ENCODE data around the gene ZMIZ2. TPM values are rescaled to one million over a fixed set of nuclear protein-coding genes. Genes with fewer than 3 reads are reported as not detected.

Gene ZMIZ2
- total and polyA plus RNA-seq, 9 of the 15 experiments (the other 6 are each of a cell fraction or from before 2014, with no cell fraction given) = 0.13 to 40.3 (median 4.9) TPM

DNA sequence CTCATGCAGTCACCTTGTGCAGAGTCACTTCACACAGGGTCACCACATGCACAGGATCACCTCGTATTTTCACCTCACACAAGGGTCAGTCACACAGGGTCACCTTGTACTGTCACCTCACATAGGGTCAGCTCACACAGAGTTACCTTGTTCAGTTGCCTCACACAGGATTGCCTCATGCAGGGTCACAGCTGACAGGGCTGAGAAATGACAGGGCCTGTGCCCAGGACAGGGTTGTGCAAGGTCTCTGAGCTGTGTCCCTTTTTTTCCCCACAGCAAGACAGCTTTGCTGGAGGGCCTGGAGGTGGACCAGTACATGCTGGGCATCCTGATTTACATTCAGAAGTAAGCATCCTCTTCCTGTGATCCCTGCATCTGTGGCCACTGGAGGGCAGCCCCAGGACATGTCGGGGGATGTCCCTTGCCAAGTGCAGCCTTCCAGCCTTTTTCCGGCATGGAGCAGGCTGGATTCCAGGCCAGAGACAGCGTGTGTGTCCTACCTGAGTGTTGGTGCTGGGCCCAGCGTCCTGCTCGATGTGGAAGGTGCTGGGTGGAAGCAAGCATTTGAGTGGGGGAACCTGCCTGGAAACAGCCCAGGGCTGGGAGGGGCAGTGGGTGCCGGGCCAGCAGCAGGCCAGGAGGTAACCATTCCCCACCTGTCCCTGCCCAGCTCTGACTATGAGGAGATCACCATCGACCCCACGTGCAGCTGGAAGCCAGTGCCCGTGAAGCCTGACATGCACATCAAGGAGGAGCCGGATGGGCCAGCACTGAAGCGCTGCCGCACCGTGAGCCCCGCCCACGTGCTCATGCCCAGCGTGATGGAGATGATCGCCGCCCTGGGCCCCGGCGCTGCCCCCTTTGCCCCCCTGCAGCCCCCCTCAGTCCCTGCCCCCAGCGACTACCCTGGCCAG, 16.3 kb downstream of the ZMIZ2 start:
- Histone ChIP-seq H3K27ac (ENCODE audit: extremely low read depth, low read depth, low read length) (no peak overlapping the region), H3K9me1 (ENCODE audit: control insufficient read depth, insufficient read depth, low read length) (peaks cover 5% of the 10 kb centered on the region), H3K9me3 (replicated peaks; ENCODE audit: control insufficient read depth, insufficient read depth, low read depth, low read length) (no peaks in the 10 kb centered on the region), H3K4me3 (no peak overlapping the region), H3K36me3 (ENCODE audit: control insufficient read depth, insufficient read depth, low read length) (peaks cover 74% of the 10 kb centered on the region; the same call in 2 of the 3 replicates), H3K79me2 (ENCODE audit: control insufficient read depth, insufficient read depth, low read length) (peaks cover 10% of the 10 kb centered on the region; the same call in 2 of the 3 replicates), H2AFZ (ENCODE audit: low read depth, low read length) (no peak overlapping the region), H4K20me1 (replicated peaks; ENCODE audit: control insufficient read depth, insufficient read depth, low read length) (no peaks in the 10 kb centered on the region), H3K27me3 (ENCODE audit: control insufficient read depth in 2 of 2, insufficient read depth in 2 of 2, low read length in 2 of 2) (no peaks in the 10 kb centered on the region), H3K4me2 (ENCODE audit: insufficient read depth, low read length) (no peak overlapping the region), H3K4me1 (replicated peaks in 1 of 2; ENCODE audit: control insufficient read depth in 2 of 2, insufficient read depth in 2 of 2, low read length in 2 of 2) (peaks cover 30 to 63% of the 10 kb centered on the region in 2 experiments), H3K9ac (ENCODE audit: insufficient read depth in 1 of 2, low read depth in 2 of 2, low read length in 2 of 2) (no peak overlapping the region)
- ChIA-PET CTCF (ENCODE audit: low intra/inter-chr PET ratio) (no interaction called here), POLR2A (interaction anchor here (0.6 to 0.8 kb wide), 2 partner anchors 22 to 29 kb away, joined by 3 to 4 read pairs; no protein-coding TSS in a partner anchor)
- in situ Hi-C loops (cut with MboI) (no loop called here), intact Hi-C loops (cut with micrococcal nuclease) (loop anchor here (5.0 kb wide), 2 partner anchors 158 to 178 kb away; partner anchors contain the start of gene OGDH)
- DNase-seq (ENCODE audit: extremely low read depth in 1 of 4, low spot score in 3 of 4) (no peak), ATAC-seq (no peak), FAIRE-seq (no peak)
- WGBS (ENCODE audit: insufficient coverage, low coverage, missing lambda C conversion rate) = 87% methylated on average over 11 of the region's 22 CpGs
- BruUV-seq (replicated peaks) = no TSS peak
- no peak for TF ChIP-seq EWSR1 (IDR thresholded peaks at IDR 0.05; ENCODE audit: borderline replicate concordance, low read depth, partially characterized antibody)
- TF ChIP-seq EHMT2 (IDR thresholded peaks at IDR 0.05) = no peak
- no peak for TF ChIP-seq MNT (conservative IDR thresholded peaks at IDR 0.05)
- no peak for TF ChIP-seq ZNF668 (CRISPR knock-in tag; IDR thresholded peaks at IDR 0.05)
- TF ChIP-seq ZNF431 (CRISPR knock-in tag; IDR thresholded peaks at IDR 0.05) = no peak
- TF ChIP-seq MCM7 (IDR thresholded peaks at IDR 0.05) = no peak
- no peak for TF ChIP-seq THRB (CRISPR knock-in tag; conservative IDR thresholded peaks at IDR 0.05)
- TF ChIP-seq POLR2AphosphoS2 (IDR thresholded peaks at IDR 0.05; ENCODE audit: low read length) = no peak
- no peak for TF ChIP-seq ZNF699 (CRISPR knock-in tag; IDR thresholded peaks at IDR 0.05; ENCODE audit: insufficient replicate concordance)
- TF ChIP-seq NCOA6 (IDR thresholded peaks at IDR 0.05) = no peak
- no peak for TF ChIP-seq HDAC1 (IDR thresholded peaks at IDR 0.05)
- TF ChIP-seq, protein P1, sequence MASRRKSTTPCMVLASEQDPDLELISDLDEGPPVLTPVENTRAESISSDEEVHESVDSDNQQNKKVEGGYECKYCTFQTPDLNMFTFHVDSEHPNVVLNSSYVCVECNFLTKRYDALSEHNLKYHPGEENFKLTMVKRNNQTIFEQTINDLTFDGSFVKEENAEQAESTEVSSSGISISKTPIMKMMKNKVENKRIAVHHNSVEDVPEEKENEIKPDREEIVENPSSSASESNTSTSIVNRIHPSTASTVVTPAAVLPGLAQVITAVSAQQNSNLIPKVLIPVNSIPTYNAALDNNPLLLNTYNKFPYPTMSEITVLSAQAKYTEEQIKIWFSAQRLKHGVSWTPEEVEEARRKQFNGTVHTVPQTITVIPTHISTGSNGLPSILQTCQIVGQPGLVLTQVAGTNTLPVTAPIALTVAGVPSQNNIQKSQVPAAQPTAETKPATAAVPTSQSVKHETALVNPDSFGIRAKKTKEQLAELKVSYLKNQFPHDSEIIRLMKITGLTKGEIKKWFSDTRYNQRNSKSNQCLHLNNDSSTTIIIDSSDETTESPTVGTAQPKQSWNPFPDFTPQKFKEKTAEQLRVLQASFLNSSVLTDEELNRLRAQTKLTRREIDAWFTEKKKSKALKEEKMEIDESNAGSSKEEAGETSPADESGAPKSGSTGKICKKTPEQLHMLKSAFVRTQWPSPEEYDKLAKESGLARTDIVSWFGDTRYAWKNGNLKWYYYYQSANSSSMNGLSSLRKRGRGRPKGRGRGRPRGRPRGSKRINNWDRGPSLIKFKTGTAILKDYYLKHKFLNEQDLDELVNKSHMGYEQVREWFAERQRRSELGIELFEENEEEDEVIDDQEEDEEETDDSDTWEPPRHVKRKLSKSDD (conservative IDR thresholded peaks at IDR 0.05; ENCODE audit: low read length) = no peak
